T1000 (cell line): ENCODE results near the gene FUT6.

Source experiments
- DNase-seq: peaks from one replicate; lab custom pipeline; 2025; ENCODE audit warnings: mixed read lengths; lab: John Stamatoyannopoulos, UW

Gene FUT6

GRCh38 chr19:5804516-5805461, 34.7 kb downstream of the FUT6 start, which contains the start of gene NRTN:
NRTN (plus strand) TSS chr19:5805067; CDS start chr19:5824166, 19,099 bp downstream.
- DNase-seq = no peak

GRCh38 chr19:5803752-5804515, 35.6 kb downstream of the FUT6 start:
- peak; percentile 89 for DNase-seq

GRCh38 chr19:5803441-5803751, 36.1 kb downstream of the FUT6 start:
- DNase-seq = no peak

- no peak for DNase-seq
Observed at GRCh38 chr19:5801796-5802619, 37.5 kb downstream of the FUT6 start.

- no peak for DNase-seq
Observed at GRCh38 chr19:5800361-5801270, 38.9 kb downstream of the FUT6 start.

GRCh38 chr19:5799247-5800241, 40.0 kb downstream of the FUT6 start:
- no peak for DNase-seq

- DNase-seq = no peak
Observed at GRCh38 chr19:5798244-5798643, 41.3 kb downstream of the FUT6 start.

GRCh38 chr19:5795382-5795919, 44.1 kb downstream of the FUT6 start:
- DNase-seq = no peak

- DNase-seq = no peak
Observed at GRCh38 chr19:5793188-5793587, 46.3 kb downstream of the FUT6 start.

GRCh38 chr19:5792224-5792623, 47.3 kb downstream of the FUT6 start:
- DNase-seq = no peak

GRCh38 chr19:5790559-5791520, 48.7 kb downstream of the FUT6 start, which contains the start of gene DUS3L:
DUS3L (minus strand) TSS chr19:5791163; CDS start chr19:5791141, 22 bp downstream.
- peak; percentile 92 for DNase-seq

GRCh38 chr19:5789886-5790558, 49.5 kb downstream of the FUT6 start:
- no peak for DNase-seq

GRCh38 chr19:5789351-5789761, 50.1 kb downstream of the FUT6 start:
- DNase-seq = no peak

- DNase-seq = no peak
Observed at GRCh38 chr19:5788422-5788821, 51.1 kb downstream of the FUT6 start.

- DNase-seq = no peak
Observed at GRCh38 chr19:5787409-5788182, 51.9 kb downstream of the FUT6 start.

- no peak for DNase-seq
Observed at GRCh38 chr19:5786593-5787408, 52.7 kb downstream of the FUT6 start.
